Measurements from ENCODE around the gene ZNF316.
"Not testable (repeated sequence)": the region's sequence is repeated elsewhere in the genome, so short reads cannot be mapped to it uniquely, and the experiment has no call there.

ZNF316 gene

GRCh38 chr7:6648066-6648814, 11.1 kb downstream of the ZNF316 start:
- DNase-seq, result no peak

- DNase-seq, result no peak
These were observed 11.6 kb downstream of the ZNF316 start for GRCh38 chr7:6648815-6649104.

GRCh38 chr7:6649241-6649961, 12.3 kb downstream of the ZNF316 start:
- DNase-seq, result no peak

- DNase-seq, result no peak
These were observed 13.0 kb downstream of the ZNF316 start for GRCh38 chr7:6650086-6650485.

- DNase-seq, result no peak
These were observed 13.4 kb downstream of the ZNF316 start for GRCh38 chr7:6650521-6651011.

- DNase-seq, result no peak
These were observed 14.8 kb downstream of the ZNF316 start for GRCh38 chr7:6651851-6652445.

GRCh38 chr7:6652446-6653011, 15.4 kb downstream of the ZNF316 start:
- DNase-seq, result no peak

- DNase-seq, result no peak
These were observed 16.2 kb downstream of the ZNF316 start for GRCh38 chr7:6653071-6654003.

- no peak for DNase-seq
These were observed 17.2 kb downstream of the ZNF316 start for GRCh38 chr7:6654113-6654841.

- no peak for DNase-seq
These were observed 17.9 kb downstream of the ZNF316 start for GRCh38 chr7:6654842-6655610.

- DNase-seq, result no peak
These were observed 18.7 kb downstream of the ZNF316 start for GRCh38 chr7:6655636-6656385.

GRCh38 chr7:6656413-6656812, 19.3 kb downstream of the ZNF316 start:
- DNase-seq, result no peak

- no peak for DNase-seq
These were observed 21.7 kb downstream of the ZNF316 start for GRCh38 chr7:6658618-6659345.

GRCh38 chr7:6670851-6671250, 33.7 kb downstream of the ZNF316 start:
- DNase-seq, result not testable (repeated sequence)

- DNase-seq, result no peak
These were observed 38.8 kb downstream of the ZNF316 start for GRCh38 chr7:6675807-6676405.

- no peak for DNase-seq
These were observed 43.0 kb downstream of the ZNF316 start for GRCh38 chr7:6680146-6680545.

GRCh38 chr7:6691103-6691502, 54.0 kb downstream of the ZNF316 start:
- no peak for DNase-seq

- DNase-seq, result no peak
These were observed 54.5 kb downstream of the ZNF316 start for GRCh38 chr7:6691609-6692106.

- no peak for DNase-seq
These were observed 63.7 kb downstream of the ZNF316 start for GRCh38 chr7:6700793-6701192.
